HG02884 (cell line): ENCODE measurements around the gene ST6GALNAC4.
A peak's percentile ranks its signal among the peaks of the same experiment; 100 is the strongest.

Source experiments
- ATAC-seq: cut with Tn5 transposase; IDR thresholded peaks from one replicate; pipeline ENCODE4 v1.9.1; 2021; ENCODE audit warnings: mild to moderate bottlenecking, moderate library complexity; ENCODE audit not compliant: unreplicated experiment

Gene ST6GALNAC4

DNA sequence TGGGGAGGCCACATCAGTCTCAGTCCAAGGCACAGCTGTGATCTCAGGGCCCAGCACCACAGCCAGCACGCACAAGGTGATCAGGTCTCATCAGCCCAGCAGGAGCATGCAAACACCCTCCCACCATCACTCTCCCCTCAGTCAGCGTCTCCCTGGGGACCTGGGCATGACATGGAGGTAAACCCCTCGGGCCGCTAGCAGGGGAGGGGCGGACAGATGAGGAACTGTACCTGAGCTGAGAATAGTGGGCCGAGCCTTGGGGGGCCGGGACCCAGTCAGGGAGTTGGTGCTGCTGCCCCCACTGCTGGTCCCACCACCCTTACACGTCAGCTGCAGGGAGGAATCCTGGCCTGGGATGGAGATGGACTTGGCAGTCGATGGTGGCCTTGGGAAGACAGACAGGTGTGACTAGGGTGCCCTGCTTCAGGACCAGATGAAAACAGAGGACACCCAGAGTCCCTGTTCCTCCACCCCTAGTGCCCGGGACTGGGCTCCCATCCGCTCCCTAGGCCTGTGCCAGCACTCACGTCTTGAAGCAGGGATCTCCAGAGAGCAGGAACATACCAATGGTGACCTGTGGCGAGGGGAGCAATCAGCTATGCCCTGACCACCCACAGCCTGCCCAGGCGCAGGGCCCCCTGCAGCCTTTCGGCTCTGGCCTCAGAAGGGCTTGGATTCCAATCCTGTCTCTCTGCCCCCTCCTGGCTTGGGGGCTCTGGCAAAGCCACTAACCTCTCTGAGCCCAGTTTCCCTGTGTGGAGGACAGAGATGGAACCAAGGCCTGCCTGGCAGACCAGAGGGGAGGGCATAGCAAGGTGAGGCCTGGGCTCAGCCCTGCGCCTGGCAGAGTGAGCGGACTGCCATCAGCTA lies 31.2 kb upstream of the ST6GALNAC4 start:
- ATAC-seq = no peak

DNA sequence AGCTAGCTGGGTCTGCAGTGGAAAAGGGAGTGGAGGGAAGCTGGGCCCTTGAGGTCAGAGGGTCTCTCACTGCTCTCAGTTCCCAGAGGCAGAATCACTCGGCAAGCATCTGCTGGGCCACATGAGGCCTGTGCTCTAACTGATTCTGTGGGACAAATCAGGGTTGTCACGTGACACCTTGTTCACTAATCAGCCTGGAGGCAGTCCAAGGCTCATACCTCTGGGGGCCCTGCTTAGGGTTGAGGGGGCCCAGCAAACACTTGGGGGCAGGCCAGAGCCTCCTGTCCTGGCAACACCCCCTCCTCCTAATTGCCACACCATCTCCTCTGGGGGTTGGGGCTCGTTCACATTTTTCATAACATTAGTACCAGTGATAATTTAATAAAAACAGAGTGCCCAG lies 29.9 kb upstream of the ST6GALNAC4 start:
- no peak for ATAC-seq

DNA sequence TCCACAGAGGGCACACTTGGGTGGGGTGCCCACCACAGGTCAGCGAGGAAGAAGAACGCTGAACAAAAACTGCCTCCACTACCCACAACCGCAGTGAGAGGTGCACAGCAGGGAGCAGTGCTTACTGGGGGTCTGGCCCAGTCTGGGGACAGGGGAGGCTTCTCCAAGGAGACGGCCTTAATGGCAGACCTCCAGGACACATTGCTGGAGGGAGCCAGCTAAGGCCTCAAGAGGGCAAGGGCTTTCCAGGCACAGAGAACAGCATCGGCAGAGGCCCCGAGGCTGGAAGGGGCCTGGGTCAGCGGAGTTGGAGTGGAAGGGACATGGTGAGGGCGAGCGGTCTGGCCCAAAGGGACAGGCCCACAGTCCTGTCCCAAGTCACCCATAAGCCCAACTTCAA lies 29.1 kb upstream of the ST6GALNAC4 start:
- ATAC-seq = no peak

DNA sequence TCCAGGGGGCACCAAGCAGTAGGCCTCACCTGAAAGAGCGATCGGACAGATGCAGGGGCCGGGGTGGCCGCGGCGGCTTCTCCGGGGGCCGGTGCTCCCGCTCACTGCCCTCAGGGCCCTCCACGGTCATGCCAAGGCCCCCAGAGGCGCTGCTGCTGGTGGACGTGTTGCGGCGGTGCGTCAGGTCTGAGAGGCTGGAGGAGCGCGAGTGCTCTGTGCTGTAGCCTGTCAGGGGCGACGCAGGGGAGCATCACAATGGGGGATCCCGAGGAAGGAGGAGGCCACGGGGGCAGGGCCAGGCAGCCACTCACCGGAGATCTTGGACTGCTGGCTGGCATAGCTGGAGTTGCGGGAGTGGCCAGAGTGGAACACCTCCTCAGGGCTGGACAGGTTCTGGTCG lies 28.5 kb upstream of the ST6GALNAC4 start:
- ATAC-seq = no peak

DNA sequence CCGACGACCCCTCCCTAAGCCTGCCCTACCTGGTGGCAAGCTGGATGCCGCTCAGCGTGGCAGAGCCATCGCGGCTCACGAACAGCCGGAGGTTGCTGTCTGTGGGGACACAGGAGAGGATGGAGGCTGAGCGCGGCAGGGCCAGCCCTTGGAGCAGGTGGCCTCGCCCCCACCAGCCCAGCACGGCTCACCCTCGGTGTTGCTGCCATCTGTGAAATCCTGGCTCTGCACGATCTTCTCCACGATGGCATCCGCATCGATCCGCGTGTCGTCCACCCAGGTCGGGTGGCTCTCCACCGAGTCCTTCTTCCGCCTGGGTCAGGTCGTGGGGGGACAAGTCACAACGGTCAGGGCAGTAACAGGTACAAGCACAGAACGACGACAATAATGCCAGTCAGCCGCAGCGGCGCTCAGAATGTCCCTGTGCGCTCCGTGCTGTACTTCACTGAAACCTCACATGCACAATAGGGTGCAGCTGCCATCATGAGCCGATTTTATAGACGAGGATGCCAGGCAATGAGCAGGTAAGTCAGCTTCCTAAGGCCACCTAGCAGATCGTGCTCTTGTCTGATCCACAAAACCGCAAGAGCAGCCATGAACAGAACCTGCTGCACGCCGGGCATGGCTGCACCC lies 27.9 kb upstream of the ST6GALNAC4 start:
- no peak for ATAC-seq

DNA sequence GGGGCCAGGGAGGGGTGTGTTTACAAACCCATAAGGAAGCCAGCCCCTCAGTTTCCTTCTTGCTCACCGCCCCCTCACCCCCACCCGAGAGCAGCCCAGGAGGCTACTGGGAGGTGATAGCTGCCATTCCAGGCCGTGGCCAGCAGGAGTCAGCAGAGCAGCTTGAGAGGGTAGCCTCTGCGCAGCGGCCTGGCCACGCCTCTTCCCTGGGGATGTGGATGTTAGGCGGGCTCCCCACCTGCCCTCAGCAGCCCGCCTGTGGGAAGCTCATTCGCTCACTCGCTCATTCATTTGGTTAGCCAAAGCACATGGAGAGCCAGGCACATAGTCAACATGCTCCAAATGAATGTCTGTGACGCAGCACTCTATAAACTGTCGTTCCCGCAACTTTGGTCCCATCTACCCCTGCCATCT lies 26.9 kb upstream of the ST6GALNAC4 start:
- no peak for ATAC-seq

DNA sequence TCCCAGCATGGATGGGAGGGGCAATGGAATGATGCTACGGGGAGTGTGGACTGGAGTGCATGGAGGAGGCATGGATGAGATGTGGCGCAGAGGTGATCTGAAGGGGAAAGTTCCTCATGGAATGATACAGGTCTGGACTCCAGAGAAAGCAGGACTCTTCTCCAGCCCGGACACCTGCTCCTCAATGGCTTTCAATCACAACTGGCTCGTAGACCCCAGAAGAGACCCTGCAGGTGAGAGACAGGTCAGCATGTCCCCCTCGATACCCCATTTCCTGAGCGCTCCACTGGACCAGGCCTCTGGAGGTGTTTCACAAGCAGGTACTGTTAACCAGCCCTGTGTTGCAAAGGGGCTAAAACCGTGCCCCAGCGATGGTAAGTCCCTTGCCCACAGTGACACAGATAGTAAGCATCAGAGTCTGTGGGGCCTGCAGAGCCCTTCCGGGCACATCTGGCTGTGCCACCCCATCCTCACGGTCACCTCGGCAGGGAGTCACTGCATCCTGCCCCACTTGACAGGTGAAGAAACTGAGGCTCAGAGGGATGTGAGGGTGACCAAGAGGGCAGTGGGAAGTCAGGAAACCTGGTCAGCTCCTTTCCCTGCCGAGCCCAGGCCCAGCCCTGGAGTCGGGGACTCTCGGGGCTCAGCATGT lies 26.3 kb upstream of the ST6GALNAC4 start:
- no peak for ATAC-seq

DNA sequence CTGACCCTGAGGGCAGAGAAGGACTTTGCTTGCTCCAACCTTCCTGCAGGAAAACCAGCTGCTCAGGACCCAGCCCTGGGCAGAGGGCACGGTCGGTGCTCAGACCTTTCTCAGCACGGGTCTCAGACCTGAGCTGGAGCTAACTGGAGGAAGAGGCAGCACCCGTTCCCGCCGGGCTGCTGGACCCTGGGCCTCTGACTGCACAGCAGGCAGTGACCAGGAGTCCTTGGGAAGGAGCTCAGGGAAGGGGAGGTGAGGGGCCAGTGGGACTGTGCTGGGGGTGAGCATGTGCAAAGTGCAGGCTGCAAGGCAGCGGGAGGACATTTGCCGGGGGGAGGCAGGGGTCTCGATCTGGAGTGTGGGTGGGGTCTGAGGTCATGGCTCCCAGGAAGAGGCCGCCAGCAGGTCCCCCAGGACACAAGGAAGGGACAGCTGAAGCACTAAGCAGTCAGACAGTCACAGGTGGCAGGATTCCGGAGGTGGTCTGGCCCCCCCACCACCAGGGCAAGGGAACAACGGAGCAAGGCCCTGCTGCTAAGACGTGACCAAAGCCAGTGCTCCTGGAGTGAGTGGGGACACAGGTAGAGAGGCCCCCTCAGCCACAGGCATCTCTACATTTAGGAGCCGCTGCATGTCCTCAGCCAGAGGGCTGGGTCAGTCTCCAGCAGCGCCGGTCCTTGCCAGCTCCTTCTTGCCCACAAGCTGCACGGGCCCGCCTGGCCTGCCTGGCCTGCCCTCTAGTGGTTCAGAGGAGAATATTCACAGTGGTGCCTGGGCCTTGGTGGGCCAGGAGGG lies 25.6 kb upstream of the ST6GALNAC4 start:
- ATAC-seq = no peak

DNA sequence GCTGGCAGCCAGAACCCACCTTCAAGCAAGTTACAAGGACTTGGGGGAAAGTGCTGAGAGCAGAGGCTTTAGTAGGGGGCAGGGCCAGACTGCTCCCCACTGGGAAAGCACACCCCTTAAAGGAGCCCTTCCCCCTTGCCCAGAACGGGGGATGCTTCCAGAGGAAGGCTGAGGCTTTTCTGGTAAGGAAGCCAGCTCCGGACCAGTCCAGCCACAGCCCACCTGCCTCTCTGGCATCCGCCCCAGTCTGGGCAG lies 25.0 kb upstream of the ST6GALNAC4 start:
- no peak for ATAC-seq

DNA sequence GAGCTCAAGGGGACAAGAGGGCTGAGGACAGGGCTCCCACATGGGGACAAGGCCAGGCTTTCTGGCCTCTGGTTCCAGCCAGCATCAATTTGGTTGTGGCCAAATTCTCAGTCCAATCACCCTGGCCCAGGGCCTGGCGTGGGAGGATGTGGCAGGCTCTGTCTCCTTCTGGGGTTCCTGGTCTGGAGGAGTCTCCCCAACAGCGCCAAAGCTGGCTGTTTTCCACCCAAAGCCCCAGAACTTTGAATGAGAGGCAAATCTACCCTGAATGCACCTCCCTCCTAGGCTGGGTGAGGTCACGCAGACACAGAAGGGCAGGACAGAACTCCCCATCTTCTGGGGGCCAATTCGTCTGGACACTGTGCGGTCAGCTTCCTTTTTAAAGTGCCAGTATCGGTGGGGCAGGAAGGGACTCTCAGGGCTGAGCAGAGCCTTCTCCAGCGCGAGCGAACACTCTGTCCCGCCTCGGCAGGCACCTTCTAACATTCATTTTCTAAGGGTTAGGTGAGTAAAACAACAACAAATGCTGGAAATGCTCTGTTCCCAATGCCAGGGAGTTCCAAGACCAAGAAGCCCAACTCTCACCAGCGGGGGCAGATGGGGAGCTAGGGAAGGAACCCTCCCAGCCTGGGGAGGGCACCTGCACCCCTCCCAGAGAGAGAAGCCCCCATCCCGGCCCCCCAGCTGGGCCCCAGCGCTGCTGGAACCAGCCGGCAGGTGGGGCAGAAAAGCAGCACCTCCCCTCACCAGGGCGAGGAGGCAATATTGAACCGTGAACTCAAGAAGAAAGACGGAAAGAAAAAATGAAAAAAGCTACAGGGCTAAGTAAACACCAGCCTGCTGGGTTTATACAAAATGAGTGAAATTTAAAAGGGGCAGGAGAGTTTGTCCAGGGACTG lies 24.5 kb upstream of the ST6GALNAC4 start:
- no peak for ATAC-seq

DNA sequence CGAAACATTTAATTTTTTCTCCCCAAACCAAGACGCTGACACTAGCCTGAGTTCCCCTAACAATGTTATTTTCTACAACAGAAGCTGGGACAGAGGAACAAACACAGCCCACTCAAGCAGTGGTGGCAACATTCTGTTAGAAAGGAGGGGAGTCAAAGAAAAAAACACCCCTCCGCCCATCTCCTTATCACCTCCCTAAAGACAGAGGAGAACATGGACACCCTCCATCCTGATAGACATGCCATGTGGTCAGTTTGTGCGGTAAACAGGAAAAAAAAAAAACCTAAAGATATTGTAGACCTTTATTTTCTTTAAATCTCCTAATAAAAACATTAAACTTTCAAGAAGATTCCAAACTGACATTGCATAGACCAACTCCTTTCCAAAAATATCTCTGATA lies 23.8 kb upstream of the ST6GALNAC4 start:
- no peak for ATAC-seq

DNA sequence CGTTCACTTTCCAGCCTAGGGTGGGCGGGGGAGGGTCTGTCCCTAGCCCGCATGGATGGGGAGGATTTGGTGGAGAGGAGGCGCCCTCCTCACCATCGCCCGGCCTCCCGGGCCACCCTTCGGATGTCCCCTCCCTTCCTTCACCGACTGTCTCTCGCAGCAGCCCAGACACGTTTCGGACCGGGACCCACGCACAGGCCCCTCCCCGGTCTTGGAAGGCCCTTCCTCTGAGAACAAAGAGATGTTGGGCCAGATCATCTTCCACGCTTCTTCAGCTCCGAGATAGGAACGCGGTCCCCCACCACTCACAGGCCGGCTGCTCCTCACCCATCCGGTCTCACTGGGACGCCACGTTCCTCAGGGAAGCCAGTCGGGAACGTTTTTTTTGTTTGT lies 21.5 kb upstream of the ST6GALNAC4 start:
- ATAC-seq = no peak

DNA sequence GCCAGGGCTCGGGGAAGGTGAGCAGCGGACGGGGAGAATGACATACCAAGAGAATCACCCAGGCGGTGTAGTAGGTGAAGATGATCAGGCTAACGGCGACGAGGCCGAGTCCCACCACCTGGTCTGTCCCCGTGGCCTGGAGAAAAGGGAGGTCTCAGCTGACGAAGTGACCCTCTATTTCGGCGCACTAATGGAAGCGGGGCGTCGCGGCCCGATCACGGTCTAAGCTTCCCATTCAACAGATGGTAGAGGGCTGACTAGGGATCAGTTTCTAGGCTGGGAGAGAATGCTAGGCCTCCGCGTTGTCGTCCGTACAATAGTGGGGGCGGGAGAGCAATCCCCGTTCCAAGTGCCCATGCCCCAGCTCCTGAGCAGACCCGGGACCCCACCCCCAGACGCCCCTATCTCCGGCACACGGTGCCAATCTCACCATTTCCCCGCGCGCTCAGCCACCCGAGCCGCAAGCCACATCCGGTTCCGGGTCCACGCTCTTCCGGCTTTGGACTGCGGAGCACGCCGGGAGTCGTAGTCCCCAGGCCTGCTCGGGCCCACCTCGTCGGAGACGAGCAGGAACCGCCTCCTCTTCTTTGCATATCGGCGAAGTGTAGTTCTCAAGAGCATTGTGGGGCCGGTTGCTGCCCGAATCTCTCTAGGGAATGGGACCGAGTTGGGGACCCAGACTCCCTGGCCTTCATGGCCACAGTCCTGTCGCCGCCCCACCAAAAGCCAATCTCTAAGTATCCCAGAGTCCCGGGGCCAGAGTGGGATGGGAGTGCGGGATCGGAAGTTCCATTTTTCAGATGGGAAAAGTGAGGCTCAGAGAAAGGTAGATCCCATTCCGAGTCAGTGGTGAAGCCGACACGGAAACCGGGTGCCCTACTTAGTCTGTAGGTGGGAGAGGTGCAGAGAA lies 20.8 kb upstream of the ST6GALNAC4 start, which contains the start of gene DPM2:
Gene DPM2, minus strand, starts transcription at position 467 of the 910 bp plus-strand sequence. Its CDS starts 34 bp downstream, at position 433.
- peak; percentile 79 for ATAC-seq

DNA sequence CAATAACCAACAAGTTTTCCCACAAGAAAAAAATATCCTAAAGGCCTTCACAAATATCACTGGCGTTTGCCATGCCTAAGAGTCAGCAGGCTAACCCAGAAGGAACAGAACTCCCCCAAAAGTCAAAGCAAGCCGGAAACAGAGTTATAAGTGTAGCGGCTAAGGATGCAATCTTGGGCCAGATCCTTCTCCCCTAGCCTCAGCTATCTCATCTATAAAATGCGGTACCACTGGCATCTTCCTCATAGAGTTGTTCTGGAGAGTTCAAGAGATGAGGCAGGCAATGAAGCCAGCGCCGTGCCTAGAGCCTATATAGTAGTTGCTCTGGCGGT lies 20.2 kb upstream of the ST6GALNAC4 start:
- no peak for ATAC-seq

DNA sequence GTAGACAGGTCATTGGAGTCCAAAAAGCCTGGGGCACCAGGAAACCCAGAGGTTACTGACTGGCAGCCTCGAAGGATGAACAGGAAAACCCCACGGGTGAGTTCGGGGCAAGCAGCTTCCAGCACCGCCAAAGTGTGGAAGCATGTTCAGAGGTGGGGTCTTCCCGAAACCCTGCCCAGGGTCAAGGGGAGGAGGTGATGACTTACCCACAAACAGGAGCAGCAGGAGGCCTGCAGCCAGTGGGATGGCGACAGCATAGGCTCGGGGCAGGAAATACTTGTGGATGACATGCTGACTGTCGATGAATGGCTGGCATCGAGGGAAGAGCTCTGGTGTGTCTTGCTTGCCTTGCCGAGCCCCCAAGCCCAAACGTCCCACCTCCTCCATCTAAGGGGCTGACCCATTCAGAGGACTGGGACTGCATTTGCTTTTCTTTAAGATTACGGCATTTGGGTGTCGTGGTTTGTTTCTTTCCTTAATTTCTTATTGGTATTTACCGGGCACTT lies 19.6 kb upstream of the ST6GALNAC4 start:
- ATAC-seq = no peak

DNA sequence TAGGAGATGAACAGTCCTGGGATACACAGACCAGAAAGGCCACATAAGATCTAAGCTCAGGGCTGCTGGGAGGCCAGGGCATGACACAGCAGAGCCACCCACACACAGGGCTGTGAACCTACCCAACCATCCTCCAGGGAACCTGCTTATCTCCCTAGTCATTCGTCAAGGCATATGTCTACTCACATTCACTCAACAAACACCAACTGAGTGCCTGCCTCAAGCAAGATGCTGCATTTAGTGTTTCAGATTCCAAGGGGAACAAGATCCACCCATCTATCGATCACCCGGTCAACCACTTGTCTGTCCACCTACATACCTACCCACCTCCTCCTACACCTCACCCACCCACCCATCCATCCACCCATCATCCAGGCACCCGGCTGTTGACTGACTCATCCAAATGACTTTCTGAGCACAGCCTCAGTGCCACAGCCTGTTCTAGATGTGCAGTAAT lies 19.0 kb upstream of the ST6GALNAC4 start:
- no peak for ATAC-seq

DNA sequence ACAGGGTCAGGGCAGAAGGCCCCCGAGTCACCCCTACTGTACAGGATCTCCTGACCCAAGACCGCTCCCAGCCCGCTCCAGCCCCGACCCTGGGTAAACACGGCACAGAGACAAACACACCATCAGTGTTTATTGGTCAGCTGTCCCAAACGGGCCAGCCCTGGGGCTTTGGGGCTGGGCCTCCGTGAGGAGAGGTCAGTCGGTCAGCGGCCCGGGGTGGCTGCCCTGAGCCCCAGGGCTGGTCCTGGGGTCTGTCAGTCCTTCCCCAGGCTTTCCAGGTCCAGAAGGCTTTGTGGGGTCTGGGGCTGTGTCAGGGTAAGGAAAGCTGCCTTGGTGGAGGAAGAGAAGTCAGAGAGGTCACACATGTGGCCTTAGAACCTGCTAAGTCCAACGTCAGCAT lies 18.1 kb upstream of the ST6GALNAC4 start:
- ATAC-seq = no peak

DNA sequence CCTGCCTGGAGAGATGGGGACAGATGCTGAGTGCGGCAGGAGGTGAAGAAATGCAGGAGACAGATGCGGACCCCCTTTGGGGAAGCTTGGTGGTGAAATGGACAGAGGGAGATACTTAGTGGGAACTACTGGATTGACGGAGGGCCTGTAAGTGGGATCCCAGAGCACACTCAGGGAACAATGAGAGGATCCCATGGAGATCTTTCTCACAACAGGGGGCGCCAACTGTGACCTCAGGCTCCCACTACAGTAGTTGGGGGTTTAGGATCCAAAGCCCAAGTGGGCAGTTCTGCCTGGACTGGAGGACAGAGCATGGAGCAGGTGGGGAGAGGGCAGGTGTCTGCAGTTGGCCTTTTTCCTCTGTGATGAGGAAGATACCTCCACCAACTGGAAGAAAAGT lies 17.4 kb upstream of the ST6GALNAC4 start:
- no peak for ATAC-seq
